Body of pancreas (tissue), 4 donors: ENCODE measurements around the gene PGC. TPM values are rescaled to one million over a fixed set of nuclear protein-coding genes. Genes with fewer than 3 reads are reported as not detected.
A peak's percentile ranks its signal among the peaks of the same experiment; 100 is the strongest.

Experiments used
- ATAC-seq: fragments of 150-250 bp; one replicate; pipeline ENCODE4 v1.9.1; 2016
- DNase-seq, 4 donors: peaks; one replicate each; pipeline ENCODE4 v3.0.0-alpha.2; 2019
- H3K27ac ChIP-seq, 4 donors: fragments of 200-600 bp; sonication (generic); 1 replicate in 3 of 4; 2 replicates in 1 of 4; pipeline versions ENCODE4 v1.5.1 to v1.6.1; 2016 to 2019; ENCODE audit warnings: mild to moderate bottlenecking in 1 of 4, mixed read lengths in 1 of 4, moderate library complexity in 1 of 4
- H3K27me3 ChIP-seq, 2 donors: fragments of 200-600 bp; sonication (generic); one replicate each; pipeline ENCODE4 v1.6.0; 2016; ENCODE audit warnings: mild to moderate bottlenecking in 1 of 2
- H3K36me3 ChIP-seq, 2 donors: fragments of 200-600 bp; sonication (generic); replicated peaks in 1 of 2; 2 replicates each; pipeline ENCODE4 v1.5.1; 2016; ENCODE audit warnings: low read depth in 2 of 2; ENCODE audit not compliant: insufficient read depth in 1 of 2
- H3K4me1 ChIP-seq: fragments of 200-600 bp; sonication (generic); one replicate; pipeline ENCODE4 v1.6.0; 2016
- H3K4me3 ChIP-seq, 2 donors: fragments of 200-600 bp; sonication (generic); 1 replicate in 1 of 2; 2 replicates in 1 of 2; pipeline ENCODE4 v1.5.1; 2016 to 2019
- H3K9me3 ChIP-seq, 3 donors: fragments of 200-600 bp; sonication (generic); 1 replicate in 2 of 3; 2 replicates in 1 of 3; pipeline ENCODE4 v1.5.1; 2016
- CTCF ChIP-seq, 7 experiments: fragments of 450-650 bp in 4 of 7; fragments of 200-600 bp in 3 of 7; sonication (generic) in 3 of 7; IDR thresholded peaks; one replicate each; pipeline ENCODE4 v1.5.1; 2016 to 2019; ENCODE audit warnings: antibody characterized with exemption in 7 of 7
- POLR2A ChIP-seq, 3 donors: fragments of 450-650 bp; IDR thresholded peaks; one replicate each; pipeline ENCODE4 v1.6.1; 2016; ENCODE audit warnings: antibody characterized with exemption in 3 of 3, mild to moderate bottlenecking in 2 of 3
- WGBS, 2 donors: methylation state at CpG; one replicate each; pipeline ENCODE4 v1.1.5; 2017; 5-methylcytosine and 5-hydroxymethylcytosine counted together
- intact Hi-C: fragments of 100-400 bp; cut with DNase I; formaldehyde crosslinking; loops from one replicate; pipeline ENCODE4 v1.15.1; 2023
- total RNA-seq, 2 donors: library from RNA; depleted of rRNA; stranded (reverse); fragments of >200 nt; gene quantifications; one replicate each; pipeline ENCODE4 v1.1.0, GENCODE V29; 2016

Gene PGC
- total RNA-seq, 2 donors from 2014 or later, result 48.8 to 91.1 TPM

GRCh38 chr6:41709375-41709774, 37.8 kb downstream of the PGC start:
- no peak for TF ChIP-seq CTCF (IDR thresholded peaks at IDR 0.05)
- no peak for TF ChIP-seq POLR2A (IDR thresholded peaks at IDR 0.05)
- Histone ChIP-seq H3K27me3 (no peaks in the 10 kb centered on the region), H3K36me3 (no peaks in the 10 kb centered on the region), H3K4me1 (peaks cover 36% of the 10 kb centered on the region), H3K9me3 (no peaks in the 10 kb centered on the region), H3K27ac (no peak overlapping the region), H3K4me3 (no peak overlapping the region)
- ATAC-seq (no peak), DNase-seq (no peak)
- intact Hi-C loops, result no loop called here
- WGBS, 2 donors, result 82 to 94% methylated on average over 2 of the region's 2 CpGs

GRCh38 chr6:41708856-41709255, 38.3 kb downstream of the PGC start:
- Histone ChIP-seq H3K27ac (no peak overlapping the region), H3K36me3 (no peaks in the 10 kb centered on the region), H3K9me3 (no peaks in the 10 kb centered on the region), H3K27me3 (no peaks in the 10 kb centered on the region), H3K4me1 (peaks cover 35% of the 10 kb centered on the region), H3K4me3 (no peak overlapping the region)
- no peak for DNase-seq
- 83 to 90% methylated on average over 3 of the region's 3 CpGs for WGBS, 2 donors
- intact Hi-C loops, result no loop called here
- TF ChIP-seq POLR2A (IDR thresholded peaks at IDR 0.05) (no peak), CTCF (IDR thresholded peaks at IDR 0.05) (no peak)
- ATAC-seq, result no peak

GRCh38 chr6:41707565-41708200, 39.5 kb downstream of the PGC start:
- intact Hi-C loops, result no loop called here
- Histone ChIP-seq H3K4me1 (peaks cover 23% of the 10 kb centered on the region), H3K36me3 (no peaks in the 10 kb centered on the region), H3K4me3 (no peak overlapping the region), H3K27me3 (no peaks in the 10 kb centered on the region), H3K27ac (peak overlapping the region in 1 of 4 donors; percentile 17), H3K9me3 (no peaks in the 10 kb centered on the region)
- WGBS, 2 donors, result 49 to 84% methylated on average over 14 of the region's 14 CpGs
- ATAC-seq (no peak), DNase-seq (peak in 1 of 4 donors; percentile 44)
- TF ChIP-seq POLR2A (IDR thresholded peaks at IDR 0.05), result no peak
- TF ChIP-seq CTCF (IDR thresholded peaks at IDR 0.05), result no peak

GRCh38 chr6:41706876-41707564, 40.2 kb downstream of the PGC start:
- Histone ChIP-seq H3K36me3 (no peaks in the 10 kb centered on the region), H3K4me1 (peaks cover 16% of the 10 kb centered on the region), H3K27ac (peak overlapping the region in 1 of 4 donors; percentile 45), H3K27me3 (no peaks in the 10 kb centered on the region), H3K9me3 (no peaks in the 10 kb centered on the region), H3K4me3 (no peak overlapping the region)
- peak in 1 of 4 donors; percentile 44 for DNase-seq
- ATAC-seq, result no peak
- 74 to 85% methylated on average over 3 to 9 of the region's 9 CpGs for WGBS, 2 donors
- TF ChIP-seq CTCF (IDR thresholded peaks at IDR 0.05), result no peak
- no peak for TF ChIP-seq POLR2A (IDR thresholded peaks at IDR 0.05)
- intact Hi-C loops, result no loop called here
